Bone marrow (tissue), 2 donors: ENCODE results near the gene MEF2D.

Experiments
- DNase-seq, 2 donors: peaks; one replicate each; lab custom pipeline; 2025; lab: John Stamatoyannopoulos, UW

Gene MEF2D

GRCh38 chr1:156499842-156500542 lies 583 bp downstream of the MEF2D start:
- peak in 1 of 2 donors; percentile 52 for DNase-seq

GRCh38 chr1:156499194-156499841 lies 1.3 kb downstream of the MEF2D start:
- no peak for DNase-seq

GRCh38 chr1:156498432-156499193 lies 2.0 kb downstream of the MEF2D start:
- no peak for DNase-seq

- DNase-seq, result no peak
Measured at GRCh38 chr1:156497743-156498431, 2.7 kb downstream of the MEF2D start.

- DNase-seq, result no peak
Measured at GRCh38 chr1:156497078-156497742, 3.4 kb downstream of the MEF2D start.

GRCh38 chr1:156496211-156496761 lies 4.3 kb downstream of the MEF2D start:
- no peak for DNase-seq

GRCh38 chr1:156495401-156496140 lies 5.0 kb downstream of the MEF2D start:
- DNase-seq, result no peak

GRCh38 chr1:156494309-156494895 lies 6.2 kb downstream of the MEF2D start:
- no peak for DNase-seq

DNA sequence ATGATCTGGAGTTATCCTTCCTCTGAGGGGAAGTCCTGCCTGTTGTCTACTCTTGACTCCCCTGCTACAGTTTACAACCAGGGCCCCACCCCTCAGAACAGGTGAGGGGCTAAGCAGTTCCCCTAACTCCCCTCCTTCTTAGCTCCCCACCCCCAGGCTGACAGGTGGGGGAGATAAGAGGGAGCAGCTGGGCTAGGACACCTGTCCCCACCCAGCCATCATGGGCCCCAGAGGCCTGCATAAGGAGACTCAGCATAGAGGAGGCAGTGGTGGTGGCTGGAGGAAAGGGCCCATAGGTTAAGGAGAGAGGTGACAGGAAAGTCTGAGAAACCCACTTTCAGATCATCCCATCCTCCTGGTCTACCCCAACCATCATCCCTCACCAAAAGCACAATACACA lies 6.8 kb downstream of the MEF2D start:
- no peak for DNase-seq

DNA sequence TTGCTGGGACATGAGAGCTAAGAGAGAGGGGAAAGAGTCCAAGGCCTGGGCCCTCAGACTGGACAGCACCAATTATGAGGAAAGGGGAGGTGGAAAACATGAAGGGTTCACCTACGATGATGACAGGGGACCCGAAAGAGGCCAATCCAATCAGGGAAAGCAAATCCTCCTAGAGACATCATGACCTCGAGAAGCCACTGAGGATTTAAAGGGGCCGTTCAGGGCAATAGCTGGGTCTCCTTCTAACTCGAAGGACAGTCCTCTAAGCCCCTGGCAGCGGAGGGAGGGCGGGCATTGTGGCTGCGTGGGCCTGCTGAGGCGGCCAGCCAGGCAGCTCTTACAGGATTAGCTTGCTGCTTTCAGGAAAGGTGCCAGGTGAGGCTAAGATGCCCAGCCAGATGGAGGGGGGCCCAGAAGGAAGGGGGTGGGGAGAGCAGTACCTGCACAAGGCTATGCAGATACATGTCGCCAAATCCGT lies 7.4 kb downstream of the MEF2D start:
- no peak for DNase-seq

DNA sequence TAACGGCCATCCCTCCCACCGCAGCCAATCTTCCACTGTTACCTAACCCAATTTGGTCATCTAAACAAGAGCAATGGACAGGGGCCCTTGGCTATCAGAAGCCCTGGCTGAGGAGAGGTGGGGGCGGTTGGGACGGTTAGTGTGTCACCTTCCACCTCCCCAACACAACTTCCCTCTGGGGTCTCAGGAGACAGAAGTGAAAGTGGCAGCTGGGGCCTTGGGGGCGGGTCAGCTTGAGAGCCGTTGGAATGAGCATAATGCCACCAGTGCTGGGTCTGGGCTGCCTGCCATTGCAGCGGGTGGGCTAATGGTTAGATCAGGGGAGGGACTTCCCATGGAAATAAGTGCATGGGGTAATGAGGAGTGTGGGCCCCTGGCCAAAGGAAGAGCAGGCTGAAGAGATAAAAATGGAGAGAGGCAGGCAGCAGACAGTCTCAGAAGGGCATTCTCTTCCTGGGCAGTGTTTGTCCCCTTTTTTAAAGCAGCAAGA lies 7.9 kb downstream of the MEF2D start:
- DNase-seq, result peak in 1 of 2 donors; percentile 57

DNA sequence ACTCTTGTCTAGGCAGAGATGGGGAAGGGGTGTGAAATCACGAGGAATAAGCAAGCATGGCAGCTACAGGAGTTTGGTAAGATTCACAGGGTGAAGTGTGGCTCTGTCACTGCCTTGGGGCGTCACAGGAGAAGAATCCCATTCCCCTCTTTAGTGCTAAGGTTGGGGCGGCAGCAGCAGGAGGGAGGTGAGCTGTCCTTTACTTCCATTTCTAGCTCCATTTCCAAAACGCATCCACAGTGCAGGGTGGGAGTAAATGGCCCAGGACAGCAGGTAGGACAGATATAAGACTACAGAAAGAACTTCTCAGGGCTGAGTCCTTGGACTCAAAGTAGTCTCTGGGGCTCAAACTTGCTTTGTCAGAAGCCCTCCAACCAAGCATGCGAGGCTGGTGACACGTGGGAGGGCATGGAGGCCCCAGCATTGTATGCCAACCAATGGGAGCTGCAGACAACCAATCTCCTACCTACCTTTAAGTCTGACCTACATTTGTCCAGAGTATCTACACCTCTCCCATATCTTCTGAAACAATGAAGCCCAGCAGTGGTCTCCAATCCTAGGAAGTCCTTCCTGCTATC lies 8.5 kb downstream of the MEF2D start:
- DNase-seq, result no peak

DNA sequence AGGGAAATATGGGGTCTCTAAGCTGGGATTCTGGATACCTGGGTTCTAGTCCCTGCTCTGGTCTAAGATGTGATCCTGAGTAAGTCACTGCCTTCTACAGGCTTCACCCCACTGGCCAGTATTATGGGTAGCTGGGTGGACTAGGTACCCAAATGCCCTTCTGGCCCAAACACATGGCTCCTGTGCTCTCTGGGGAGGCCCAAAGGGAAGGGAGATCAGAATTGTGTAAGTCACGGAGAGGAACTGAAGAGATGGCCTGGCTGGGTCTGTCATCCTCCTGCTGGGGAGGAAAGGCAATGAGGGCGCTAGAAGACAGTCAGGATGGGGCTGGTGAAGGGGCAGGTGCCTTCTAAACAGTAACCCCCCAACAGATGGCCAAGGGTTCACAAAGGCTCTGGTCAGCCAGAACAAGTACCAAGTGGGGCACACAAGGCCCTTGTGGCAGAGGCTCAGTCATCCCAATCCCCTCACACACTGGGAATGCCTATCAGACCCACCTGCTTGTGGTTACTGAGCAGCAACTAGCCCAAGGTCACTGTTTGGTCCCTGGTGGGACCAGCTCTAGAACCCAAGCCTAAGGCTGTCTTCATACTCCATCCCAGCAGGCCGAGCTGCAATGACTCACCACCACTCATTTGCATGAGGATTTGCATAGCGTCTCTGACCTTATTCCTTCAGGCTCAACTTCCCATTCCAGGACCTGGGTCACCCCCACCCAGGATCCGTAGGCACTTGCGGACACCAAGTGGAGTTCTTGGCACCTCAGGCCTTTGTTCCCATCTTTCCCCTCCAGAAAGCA lies 9.2 kb downstream of the MEF2D start:
- no peak for DNase-seq

DNA sequence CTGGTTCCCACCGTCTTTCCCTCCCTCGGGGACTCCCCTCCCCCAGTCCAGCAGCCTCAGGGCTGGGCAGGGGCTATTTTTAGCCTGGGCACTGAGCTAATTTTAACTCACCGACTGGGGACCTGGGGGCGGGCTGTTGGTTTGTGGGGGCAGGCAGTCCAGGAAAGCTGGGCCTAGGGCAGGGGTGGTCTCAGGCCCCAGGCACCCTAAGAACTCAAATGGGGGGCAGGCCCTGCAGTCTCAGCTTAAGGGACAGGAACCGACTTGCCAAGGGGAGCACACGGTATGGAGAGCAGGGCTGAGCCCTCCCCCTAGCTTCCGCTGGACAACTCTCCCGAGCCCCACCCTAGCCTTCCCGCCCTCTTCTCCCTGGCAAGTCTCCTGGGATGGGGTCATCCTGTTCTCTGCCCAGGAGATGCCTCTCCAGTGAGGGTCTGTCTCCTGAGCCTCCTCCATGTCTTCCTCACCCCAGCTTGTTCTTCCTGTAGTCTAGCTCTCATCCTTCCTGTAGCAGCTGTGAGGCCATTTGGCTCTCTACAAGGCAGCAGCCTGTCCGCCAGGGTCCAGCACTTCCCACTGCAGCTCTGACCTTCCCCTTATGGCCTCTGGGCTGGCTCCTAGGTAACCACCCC lies 10.1 kb downstream of the MEF2D start:
- DNase-seq, result no peak

DNA sequence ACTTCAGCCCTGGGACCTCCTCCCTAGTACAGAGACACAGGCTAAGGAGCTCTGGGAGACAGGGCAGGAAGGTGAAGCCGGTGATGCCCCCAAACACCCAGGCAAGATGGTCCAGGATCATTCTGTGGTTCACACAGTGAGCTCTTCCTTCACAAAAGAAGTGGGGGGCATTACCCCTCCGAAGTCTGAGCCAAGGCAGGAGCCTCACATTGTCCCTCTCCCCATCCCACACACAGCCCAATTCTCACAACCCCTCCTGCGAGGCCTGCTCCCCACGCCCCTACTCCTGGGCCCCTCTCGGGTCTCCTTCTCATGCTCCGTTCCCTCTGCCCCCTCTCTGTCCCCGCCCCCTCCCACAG lies 10.7 kb downstream of the MEF2D start:
- DNase-seq, result no peak

GRCh38 chr1:156489166-156489934 lies 11.2 kb downstream of the MEF2D start:
- DNase-seq, result peak in 1 of 2 donors; percentile 68

DNA sequence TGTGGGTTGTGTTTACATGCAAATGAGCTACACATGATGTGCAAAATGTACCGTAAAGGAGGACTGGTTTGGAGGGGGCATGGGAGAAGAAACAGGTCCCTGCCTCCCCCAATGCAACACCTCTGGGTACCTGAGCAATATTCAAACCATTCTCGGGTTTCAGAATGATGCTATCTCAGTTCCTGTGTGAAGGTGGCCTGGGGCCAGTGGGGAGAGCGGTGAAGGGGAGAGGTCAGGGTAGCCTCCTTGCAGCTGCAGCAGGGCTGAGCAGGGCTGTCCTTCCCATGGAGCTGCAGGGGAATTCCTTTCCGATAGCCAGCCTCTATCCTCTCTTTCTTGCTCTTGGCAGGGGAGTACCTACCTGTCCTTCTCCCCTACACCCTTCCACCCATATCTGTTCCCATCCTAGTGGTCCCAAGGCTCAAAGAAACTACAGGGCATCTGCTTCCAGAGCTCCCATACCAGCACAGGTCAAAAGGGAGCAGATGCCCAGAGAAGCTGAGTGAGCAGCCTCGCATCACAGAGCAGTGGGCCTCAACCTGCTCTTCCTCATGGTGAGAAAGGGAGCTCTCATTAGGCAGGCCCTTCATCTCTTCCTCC lies 11.9 kb downstream of the MEF2D start:
- DNase-seq, result no peak
